NCI-H748 (cell line): ENCODE results near the gene BCL10.

Source experiments
- DNase-seq: peaks from one replicate; lab custom pipeline; 2025; ENCODE audit not compliant: unreplicated experiment; lab: John Stamatoyannopoulos, UW

The BCL10 gene

GRCh38 chr1:85300140-85300539 lies 23.7 kb upstream of the BCL10 start:
- DNase-seq, result no peak

- DNase-seq, result peak; percentile 79
Measured at GRCh38 chr1:85297855-85298629, 21.6 kb upstream of the BCL10 start.

- DNase-seq, result no peak
Measured at GRCh38 chr1:85297538-85297854, 21.1 kb upstream of the BCL10 start.

GRCh38 chr1:85296980-85297379 lies 20.5 kb upstream of the BCL10 start:
- DNase-seq, result no peak

- no peak for DNase-seq
Measured at GRCh38 chr1:85295654-85296053, 19.2 kb upstream of the BCL10 start.

GRCh38 chr1:85295006-85295431 lies 18.6 kb upstream of the BCL10 start:
- no peak for DNase-seq

GRCh38 chr1:85290826-85291225 lies 14.4 kb upstream of the BCL10 start:
- no peak for DNase-seq

- DNase-seq, result no peak
Measured at GRCh38 chr1:85289848-85290335, 13.5 kb upstream of the BCL10 start.

- no peak for DNase-seq
Measured at GRCh38 chr1:85289207-85289847, 12.9 kb upstream of the BCL10 start.

- no peak for DNase-seq
Measured at GRCh38 chr1:85284202-85284601, 7.8 kb upstream of the BCL10 start.

GRCh38 chr1:85283475-85284199 lies 7.2 kb upstream of the BCL10 start:
- peak; percentile 46 for DNase-seq

GRCh38 chr1:85282424-85282823 lies 6.0 kb upstream of the BCL10 start:
- no peak for DNase-seq

- no peak for DNase-seq
Measured at GRCh38 chr1:85280636-85281035, 4.2 kb upstream of the BCL10 start.

- peak; percentile 51 for DNase-seq
Measured at GRCh38 chr1:85279458-85280080, 3.1 kb upstream of the BCL10 start.

- no peak for DNase-seq
Measured at GRCh38 chr1:85278853-85279314, 2.5 kb upstream of the BCL10 start.

- DNase-seq, result no peak
Measured at GRCh38 chr1:85277802-85278201, 1.4 kb upstream of the BCL10 start.

GRCh38 chr1:85276978-85277639 lies 677 bp upstream of the BCL10 start:
- peak; percentile 35 for DNase-seq

GRCh38 chr1:85275701-85276214 lies 674 bp downstream of the BCL10 start:
- DNase-seq, result no peak

GRCh38 chr1:85274969-85275453 lies 1.4 kb downstream of the BCL10 start:
- DNase-seq, result peak; percentile 18

GRCh38 chr1:85273397-85273796 lies 3.0 kb downstream of the BCL10 start:
- no peak for DNase-seq
